Suppressor macrophage (primary cell): ENCODE data around the gene METRNL.
"Not testable (repeated sequence)": the region's sequence is repeated elsewhere in the genome, so short reads cannot be mapped to it uniquely, and the experiment has no call there.

Experiments used
- DNase-seq, 4 experiments: peaks; one replicate each; pipeline ENCODE4 v3.0.0-alpha.2; 2020 to 2022

METRNL gene

GRCh38 chr17:83108709-83109108, 29.3 kb downstream of the METRNL start:
- no peak for DNase-seq

GRCh38 chr17:83109386-83109785, 30.0 kb downstream of the METRNL start:
- no peak for DNase-seq

GRCh38 chr17:83109793-83110645, 30.6 kb downstream of the METRNL start:
- no peak for DNase-seq

- DNase-seq = peak in 2 of 4 experiments; percentile 38 to 42
These were observed 31.3 kb downstream of the METRNL start for GRCh38 chr17:83110735-83111134.

GRCh38 chr17:83111516-83112282, 32.3 kb downstream of the METRNL start:
- no peak for DNase-seq

- DNase-seq = no peak
These were observed 34.0 kb downstream of the METRNL start for GRCh38 chr17:83113381-83113780.

- no peak for DNase-seq
These were observed 34.4 kb downstream of the METRNL start for GRCh38 chr17:83113792-83114191.

- DNase-seq = no peak
These were observed 35.3 kb downstream of the METRNL start for GRCh38 chr17:83114706-83115105.

GRCh38 chr17:83115202-83115651, 35.8 kb downstream of the METRNL start:
- DNase-seq = peak in 1 of 4 experiments; percentile 2

- peak in 1 of 4 experiments; percentile 41 for DNase-seq
These were observed 36.4 kb downstream of the METRNL start for GRCh38 chr17:83115832-83116231.

- peak in 1 of 4 experiments; percentile 2 for DNase-seq
These were observed 36.9 kb downstream of the METRNL start for GRCh38 chr17:83116311-83116771.

GRCh38 chr17:83116783-83117555, 37.6 kb downstream of the METRNL start:
- DNase-seq = peak in 1 of 4 experiments; percentile 2

- DNase-seq = peak in 1 of 4 experiments; percentile 2
These were observed 38.2 kb downstream of the METRNL start for GRCh38 chr17:83117583-83117982.

- no peak for DNase-seq
These were observed 38.8 kb downstream of the METRNL start for GRCh38 chr17:83118071-83118841.

GRCh38 chr17:83119987-83120864, 40.8 kb downstream of the METRNL start:
- DNase-seq = peak; percentile 40 to 68 (median 61)

GRCh38 chr17:83121473-83121872, 42.1 kb downstream of the METRNL start:
- DNase-seq = not testable (repeated sequence)

- peak in 1 of 4 experiments; percentile 37 for DNase-seq
These were observed 42.8 kb downstream of the METRNL start for GRCh38 chr17:83121921-83122820.

GRCh38 chr17:83122834-83123233, 43.4 kb downstream of the METRNL start:
- no peak for DNase-seq
